ENCODE results near the gene RAVER2.

Gene RAVER2

DNA sequence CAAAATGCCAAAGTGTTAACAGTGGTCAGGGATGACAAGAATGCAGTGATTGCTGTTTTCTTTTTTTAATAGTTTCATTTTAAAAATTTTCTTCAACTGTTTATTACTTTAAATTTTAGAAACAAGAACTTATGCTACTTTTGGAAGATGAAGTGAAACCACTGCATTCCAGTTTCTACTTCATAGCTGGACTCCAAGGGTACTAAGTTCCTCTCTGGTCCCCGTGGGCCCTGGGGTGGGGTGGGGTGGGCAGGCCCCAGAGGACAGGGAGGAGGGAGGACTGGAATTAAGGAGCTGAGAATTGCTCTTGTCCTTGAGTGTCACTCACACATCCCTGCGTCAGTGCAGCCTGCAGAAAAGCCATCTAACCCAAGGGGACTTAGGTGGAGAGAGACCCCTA lies 97.3 kb downstream of the RAVER2 start:
- in situ Hi-C loops (cut with MboI; ENCODE audit: low sequenced_read_pairs): loop anchor here (25.0 kb wide), 1 partner anchor 580 kb away; no protein-coding TSS in a partner anchor

DNA sequence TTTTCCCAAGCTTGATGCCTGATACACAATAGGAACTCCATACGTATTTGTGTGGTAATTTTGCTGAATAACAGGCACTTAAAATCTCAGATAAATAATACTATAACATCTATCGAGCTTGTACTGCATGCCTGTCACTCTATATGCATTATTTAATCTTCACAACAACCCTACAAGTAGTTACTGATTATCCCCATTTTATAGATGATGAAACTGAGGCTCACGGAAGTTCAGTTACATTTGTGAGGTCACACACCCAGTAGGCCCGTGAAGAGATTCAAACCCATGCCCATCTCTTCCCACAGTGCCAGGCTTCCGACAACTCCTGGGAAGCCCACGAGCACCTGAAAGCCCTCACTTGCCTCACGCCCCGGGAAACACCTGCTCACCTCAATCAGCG lies 98.8 kb downstream of the RAVER2 start:
- in situ Hi-C loops (cut with MboI; ENCODE audit: low sequenced_read_pairs): loop anchor here (25.0 kb wide), 1 partner anchor 581 kb away; no protein-coding TSS in a partner anchor

GRCh38 chr1:64844175-64844574 lies 99.3 kb downstream of the RAVER2 start:
- in situ Hi-C loops (cut with MboI; ENCODE audit: low sequenced_read_pairs): loop anchor here (25.0 kb wide), 1 partner anchor 582 kb away; no protein-coding TSS in a partner anchor

DNA sequence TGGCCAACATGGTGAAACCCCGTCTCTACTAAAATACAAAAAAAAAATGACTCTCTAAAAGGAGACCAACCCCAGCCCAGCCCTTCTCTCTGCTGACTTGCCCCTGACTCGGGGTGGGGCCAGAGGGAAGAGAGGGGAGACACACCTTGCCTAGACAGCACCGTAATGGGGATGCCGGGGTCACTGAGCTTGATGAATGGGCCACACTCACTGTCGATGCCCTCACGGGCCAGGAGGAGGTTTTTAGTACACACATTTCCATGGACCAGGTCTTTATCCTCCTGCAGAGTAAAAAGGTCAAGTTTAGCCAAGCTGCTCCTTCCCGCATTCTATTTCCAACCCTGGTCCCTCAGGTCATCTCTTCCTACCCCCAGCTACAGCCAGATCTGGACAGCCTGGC lies 99.7 kb downstream of the RAVER2 start:
- in situ Hi-C loops (cut with MboI; ENCODE audit: low sequenced_read_pairs): loop anchor here (25.0 kb wide), 1 partner anchor 582 kb away; no protein-coding TSS in a partner anchor

DNA sequence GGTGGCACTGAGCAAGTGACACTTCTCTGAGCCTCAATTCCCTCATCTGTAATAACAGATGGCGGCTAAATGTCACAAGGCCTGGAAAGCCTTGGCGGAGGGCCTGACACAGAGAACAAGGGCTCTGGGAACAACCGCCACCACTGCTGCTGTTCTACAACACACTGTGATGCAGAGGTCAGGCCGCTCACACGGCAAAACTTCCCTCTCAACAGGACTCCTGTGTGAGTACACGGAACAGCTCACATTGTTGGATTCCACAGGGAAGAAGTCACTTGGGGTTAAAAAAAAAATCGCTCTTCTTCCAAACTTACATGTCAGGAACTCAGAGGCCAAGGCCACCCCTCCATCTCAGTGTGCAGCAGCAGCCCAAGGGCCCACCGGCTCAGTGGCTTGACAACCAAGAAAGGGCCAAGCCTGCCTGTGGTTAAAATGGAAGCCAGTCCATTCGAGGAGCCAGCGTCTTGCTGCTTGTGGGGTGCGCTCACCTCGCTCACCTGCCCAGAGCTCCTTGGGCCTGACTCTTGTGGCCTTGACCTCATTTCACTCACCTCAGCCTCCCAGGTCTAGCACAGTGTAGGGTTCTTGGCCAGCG lies 101.1 kb downstream of the RAVER2 start:
- in situ Hi-C loops (cut with MboI; ENCODE audit: low sequenced_read_pairs): loop anchor here (25.0 kb wide), 1 partner anchor 584 kb away; no protein-coding TSS in a partner anchor

DNA sequence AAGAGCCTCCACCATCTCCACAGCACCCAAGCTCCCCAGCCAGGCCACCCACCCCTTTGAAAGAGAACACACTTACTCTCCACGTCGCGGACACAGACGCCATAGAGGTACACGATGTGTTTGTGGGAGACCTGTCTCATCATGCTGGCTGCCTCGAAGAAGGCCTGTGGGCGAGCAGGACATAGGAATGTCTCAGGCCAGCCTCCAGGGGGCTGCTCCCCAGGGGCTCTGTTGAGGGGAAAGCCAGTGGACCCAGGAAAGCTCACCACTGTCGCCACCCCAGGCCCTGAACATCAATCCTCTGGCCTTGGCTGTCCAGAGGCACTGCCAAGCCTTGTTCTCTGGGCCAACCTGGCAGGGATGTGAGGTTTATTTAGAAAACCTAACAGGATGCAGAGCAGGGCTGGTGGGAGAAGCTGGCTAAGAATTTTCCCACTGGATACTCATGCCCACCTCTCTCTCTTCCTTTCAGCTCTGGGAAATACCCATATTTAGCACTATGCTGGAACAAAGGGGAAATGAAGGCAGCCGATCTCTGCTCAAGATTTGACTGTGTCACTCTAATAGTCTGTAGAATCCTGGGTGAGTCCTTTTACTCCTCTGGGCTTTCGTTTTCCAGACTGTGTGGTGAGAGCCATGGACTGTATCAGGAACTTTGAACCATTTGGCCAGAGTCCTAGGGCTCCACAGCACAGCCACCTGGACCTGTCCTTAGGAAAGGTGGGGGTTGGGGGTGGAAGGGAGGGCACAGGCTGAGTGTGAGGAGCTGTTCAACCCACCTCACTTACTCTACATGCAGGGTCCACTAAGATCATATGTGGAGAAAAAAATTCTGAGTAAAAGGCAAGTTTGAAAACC lies 101.9 kb downstream of the RAVER2 start:
- in situ Hi-C loops (cut with MboI; ENCODE audit: low sequenced_read_pairs): loop anchor here (25.0 kb wide), 1 partner anchor 585 kb away; no protein-coding TSS in a partner anchor

DNA sequence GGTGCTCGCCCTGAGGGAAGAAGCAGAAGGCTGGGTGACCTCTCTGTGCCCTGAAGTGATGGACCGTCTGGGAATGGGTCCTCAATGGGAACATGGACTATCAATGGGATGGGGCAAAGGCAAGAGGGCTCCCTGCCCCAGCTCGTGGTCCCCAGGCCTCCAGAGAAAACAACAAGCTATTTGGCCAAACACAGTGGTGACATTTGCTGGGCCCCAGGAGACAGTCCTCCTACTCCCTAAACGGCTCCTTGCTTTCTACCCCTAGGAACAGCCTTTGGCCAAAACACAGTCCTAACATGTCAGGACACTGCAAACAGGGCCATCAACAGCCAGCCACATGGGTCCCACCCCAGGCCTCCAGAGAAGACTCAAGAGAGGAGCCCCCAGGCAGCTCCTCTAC lies 102.8 kb downstream of the RAVER2 start:
- in situ Hi-C loops (cut with MboI; ENCODE audit: low sequenced_read_pairs): loop anchor here (25.0 kb wide), 1 partner anchor 585 kb away; no protein-coding TSS in a partner anchor

DNA sequence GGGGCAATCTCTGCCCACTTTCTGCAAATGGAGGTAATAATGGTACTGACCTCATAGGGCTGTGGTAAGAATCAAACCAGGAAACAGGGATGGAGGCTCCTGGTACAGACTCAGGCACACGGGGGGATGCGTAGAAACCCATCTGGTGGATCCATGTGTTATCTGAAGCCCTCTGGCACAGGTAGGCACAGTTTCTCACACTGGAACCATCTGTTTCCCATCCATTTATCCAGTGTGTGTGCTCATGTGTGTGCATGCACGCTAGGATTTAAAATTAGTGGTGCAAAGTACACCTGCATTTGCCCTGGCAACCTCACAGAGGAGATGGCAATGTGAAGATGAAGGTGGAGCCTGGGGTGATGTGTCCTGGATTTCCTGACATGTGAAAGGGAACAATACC lies 103.3 kb downstream of the RAVER2 start:
- in situ Hi-C loops (cut with MboI; ENCODE audit: low sequenced_read_pairs): loop anchor here (25.0 kb wide), 1 partner anchor 586 kb away; no protein-coding TSS in a partner anchor

DNA sequence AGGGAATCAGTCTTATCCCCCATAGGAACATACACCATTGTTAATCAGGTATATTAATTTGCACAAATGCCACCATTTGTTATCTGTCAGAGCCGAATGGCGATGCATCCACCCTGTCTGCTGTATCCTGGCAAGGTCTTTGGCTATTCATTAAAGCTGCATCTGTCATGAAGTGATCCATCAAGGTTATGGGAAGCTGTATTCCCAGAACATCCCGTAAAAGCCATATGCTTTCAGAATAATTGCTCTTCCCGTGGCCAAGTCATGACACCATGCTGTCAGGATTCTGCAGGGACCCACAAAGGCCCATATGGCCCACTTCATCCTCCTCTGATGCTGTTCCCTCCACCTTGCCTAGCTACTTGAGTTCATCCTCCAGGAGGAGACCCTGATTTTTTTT lies 103.9 kb downstream of the RAVER2 start:
- in situ Hi-C loops (cut with MboI; ENCODE audit: low sequenced_read_pairs): loop anchor here (25.0 kb wide), 1 partner anchor 587 kb away; no protein-coding TSS in a partner anchor

- in situ Hi-C loops (cut with MboI; ENCODE audit: low sequenced_read_pairs): loop anchor here (25.0 kb wide), 1 partner anchor 588 kb away; no protein-coding TSS in a partner anchor
Observed at GRCh38 chr1:64849942-64850341, 105.1 kb downstream of the RAVER2 start.

- in situ Hi-C loops (cut with MboI; ENCODE audit: low sequenced_read_pairs): no loop called here
Observed at GRCh38 chr1:64850846-64851245, 106.0 kb downstream of the RAVER2 start.

- in situ Hi-C loops (cut with MboI; ENCODE audit: low sequenced_read_pairs): no loop called here
Observed at GRCh38 chr1:64851664-64852063, 106.8 kb downstream of the RAVER2 start.

- in situ Hi-C loops (cut with MboI; ENCODE audit: low sequenced_read_pairs): no loop called here
Observed at GRCh38 chr1:64854674-64855073, 109.8 kb downstream of the RAVER2 start.

DNA sequence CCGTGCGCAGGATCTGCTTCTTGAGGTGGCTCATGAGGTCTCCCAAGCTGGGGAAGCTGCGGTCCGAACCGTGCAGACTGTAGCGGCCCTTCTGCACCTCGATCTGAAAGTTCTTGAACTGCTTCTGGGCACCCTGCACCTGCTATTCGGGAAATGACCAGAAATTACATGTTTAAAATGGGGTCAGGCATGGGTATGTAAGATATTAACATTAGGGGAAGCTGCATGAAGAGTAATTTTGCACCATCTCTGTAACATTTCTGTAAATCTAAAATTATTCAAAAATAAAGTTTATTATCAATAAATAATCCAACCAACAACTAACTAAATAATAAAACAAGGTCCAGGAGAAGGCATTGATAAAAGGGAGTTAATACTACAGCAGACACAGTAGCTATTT lies 110.7 kb downstream of the RAVER2 start:
- in situ Hi-C loops (cut with MboI; ENCODE audit: low sequenced_read_pairs): no loop called here

- in situ Hi-C loops (cut with MboI; ENCODE audit: low sequenced_read_pairs): no loop called here
Observed at GRCh38 chr1:64856553-64856952, 111.7 kb downstream of the RAVER2 start.

GRCh38 chr1:64857347-64857746 lies 112.5 kb downstream of the RAVER2 start:
- in situ Hi-C loops (cut with MboI; ENCODE audit: low sequenced_read_pairs): no loop called here

- in situ Hi-C loops (cut with MboI; ENCODE audit: low sequenced_read_pairs): no loop called here
Observed at GRCh38 chr1:64861611-64862010, 116.7 kb downstream of the RAVER2 start.

DNA sequence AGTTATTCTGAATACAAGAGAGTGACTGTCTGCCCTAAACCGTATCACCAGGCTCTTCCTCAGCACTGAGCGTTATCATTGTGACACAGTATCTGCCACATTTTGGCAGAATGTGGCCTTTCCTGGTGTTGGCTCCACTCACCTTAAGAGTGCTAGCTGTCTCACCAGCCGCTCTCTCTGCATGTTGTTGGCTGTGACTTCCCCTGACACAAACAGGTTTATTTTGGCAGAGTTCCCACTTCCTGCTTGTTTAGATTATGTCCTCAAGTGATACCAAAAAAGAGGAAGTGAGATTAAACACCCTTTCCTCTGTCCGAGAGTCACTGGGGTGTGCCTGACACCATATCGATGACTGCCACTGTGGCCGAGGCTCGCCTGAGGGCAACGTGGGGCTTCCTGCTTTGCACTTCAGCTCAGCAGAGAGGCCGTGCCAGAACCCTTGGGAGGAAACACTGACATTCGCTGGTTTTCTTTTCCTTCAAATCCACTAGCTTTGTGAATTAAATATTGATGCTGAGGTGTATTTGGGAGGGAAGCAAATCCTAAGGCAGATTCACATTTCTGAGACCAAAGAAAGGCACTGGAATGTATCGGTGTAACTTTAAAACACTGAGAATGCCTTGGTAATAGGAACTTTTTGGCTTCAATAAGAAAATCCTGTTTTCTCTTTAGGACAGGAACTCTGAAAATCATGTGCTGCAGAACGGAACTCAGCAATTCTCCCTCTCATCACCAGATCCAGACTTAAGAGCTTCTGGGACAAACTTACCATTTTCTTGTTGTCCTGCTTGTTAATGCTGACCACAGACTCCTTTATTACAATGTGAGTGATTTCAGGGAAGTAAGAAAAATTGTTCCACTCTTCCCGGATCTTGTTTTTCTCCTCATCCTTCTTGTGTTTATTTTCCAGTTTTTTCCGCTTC lies 119.4 kb downstream of the RAVER2 start:
- in situ Hi-C loops (cut with MboI; ENCODE audit: low sequenced_read_pairs): no loop called here

DNA sequence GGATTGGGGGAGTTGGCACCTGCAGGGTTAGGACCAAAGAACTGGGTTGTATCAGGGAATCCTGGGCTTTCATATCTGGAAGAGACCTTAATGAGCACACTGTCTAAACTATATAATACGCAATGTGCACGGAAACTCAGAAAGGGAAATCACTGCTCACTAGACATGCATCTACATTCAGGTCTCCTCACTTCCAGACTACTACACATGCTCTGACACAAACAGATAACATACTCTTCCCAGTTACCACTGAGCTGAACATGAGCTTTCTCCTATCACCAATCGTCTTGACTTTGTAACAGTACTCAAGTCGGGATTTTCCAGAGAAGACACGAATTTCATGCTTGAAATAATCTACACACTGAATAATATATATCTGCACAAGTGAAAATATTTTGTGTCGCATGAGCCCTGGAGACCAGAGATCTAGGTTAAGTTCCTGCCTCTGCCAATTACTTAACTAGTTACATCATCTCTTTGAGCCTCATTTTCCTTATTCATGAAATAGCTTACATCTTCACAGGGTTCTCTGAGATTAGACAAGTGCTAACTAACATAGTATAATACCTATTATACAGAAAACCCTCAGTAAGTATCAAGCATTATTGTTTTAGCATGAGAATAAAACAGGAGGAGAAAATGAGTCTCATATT lies 120.4 kb downstream of the RAVER2 start:
- in situ Hi-C loops (cut with MboI; ENCODE audit: low sequenced_read_pairs): no loop called here

GRCh38 chr1:64866689-64867088 lies 121.8 kb downstream of the RAVER2 start:
- in situ Hi-C loops (cut with MboI; ENCODE audit: low sequenced_read_pairs): no loop called here
